Fibroblast of upper back skin (primary cell): Measurements from ENCODE around the gene PKD2.

Experiments used
- DNase-seq: peaks from one replicate; pipeline ENCODE4 v3.0.0-alpha.2; 2013

The PKD2 gene

DNA sequence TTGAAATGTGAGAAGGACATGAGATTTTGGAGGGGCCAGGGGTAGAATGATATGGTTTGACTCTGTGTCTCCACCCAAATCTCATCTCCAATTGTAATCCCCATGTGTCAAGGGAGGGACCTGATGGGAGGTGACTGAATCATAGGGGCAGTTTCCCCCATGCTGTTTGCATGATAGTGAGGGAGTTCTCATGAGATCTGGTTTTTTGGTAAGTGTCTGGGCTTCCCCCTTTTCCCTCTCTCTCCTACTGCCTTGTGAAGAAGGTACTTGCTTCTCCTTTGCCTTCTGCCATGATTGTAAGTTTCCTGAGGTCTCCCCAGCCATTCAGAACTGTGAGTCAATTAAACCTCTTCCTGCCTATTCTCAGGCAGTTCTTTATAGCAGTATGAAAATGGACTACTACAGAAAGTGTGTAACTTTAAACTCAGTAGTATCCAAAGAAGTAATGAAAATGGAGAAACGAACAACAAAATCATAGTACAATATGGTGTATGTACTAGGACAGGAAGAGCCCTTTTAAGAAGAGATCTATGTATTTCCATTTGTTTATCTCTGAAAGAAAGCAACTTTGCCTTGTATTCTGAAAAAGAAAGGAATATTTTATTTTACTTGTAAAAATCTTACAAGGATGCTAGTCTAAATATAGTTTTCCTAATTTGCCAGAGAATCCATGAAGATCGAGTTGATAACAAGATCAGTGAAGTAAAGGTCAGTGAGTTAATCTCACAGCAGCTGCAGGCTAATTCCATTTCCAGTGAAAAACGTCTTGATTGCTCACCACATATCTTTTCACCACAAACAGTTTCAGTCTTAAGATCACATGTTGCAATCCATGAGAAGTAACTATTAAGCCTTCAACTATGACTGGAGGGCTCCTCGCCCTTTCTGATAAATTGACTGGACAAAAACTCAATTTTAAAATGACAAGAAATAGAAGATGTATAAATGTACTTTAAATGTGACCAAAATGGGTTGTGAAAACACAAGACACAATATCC, 20.5 kb downstream of the PKD2 start:
- peak; percentile 88 for DNase-seq

DNA sequence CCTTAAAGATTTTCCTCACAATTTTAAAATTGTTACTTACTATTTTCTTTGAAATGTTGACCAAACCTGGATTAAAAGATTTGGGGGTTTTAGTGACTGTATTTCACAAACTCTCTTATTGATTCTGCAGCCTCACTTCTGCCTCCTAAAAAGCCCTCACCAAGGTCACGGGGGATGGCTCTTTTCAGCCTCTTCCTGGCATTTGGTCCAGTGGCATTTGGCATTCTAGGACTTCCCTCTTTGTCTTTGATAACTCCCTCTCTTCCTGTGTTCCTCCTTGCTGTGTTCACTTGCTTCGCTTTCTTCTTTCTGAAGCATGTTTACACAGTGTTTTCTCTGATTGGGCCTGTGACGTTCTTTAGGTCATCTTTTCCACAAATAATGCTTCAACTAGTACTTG, 21.5 kb downstream of the PKD2 start:
- DNase-seq: no peak

DNA sequence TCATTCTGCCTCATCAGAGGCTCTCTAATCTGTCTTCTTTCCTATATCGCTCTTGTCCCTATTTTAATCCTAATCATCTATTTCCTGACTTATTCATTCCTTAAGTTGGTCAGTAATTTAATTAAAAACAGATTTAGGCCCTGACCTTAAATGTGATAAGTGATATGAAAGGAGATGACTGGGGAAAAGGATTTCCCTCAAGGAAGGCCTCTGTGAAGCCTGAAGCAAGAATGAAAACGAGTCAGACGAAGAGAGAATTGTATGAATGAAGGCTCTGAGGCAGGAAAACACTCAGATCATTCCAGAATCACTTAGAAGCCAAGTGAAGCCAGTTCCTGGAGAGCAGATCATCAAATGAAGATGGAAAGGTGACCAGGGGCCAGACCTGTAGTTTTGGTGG, 22.1 kb downstream of the PKD2 start:
- no peak for DNase-seq

GRCh38 chr4:88030565-88031310, 23.3 kb downstream of the PKD2 start:
- no peak for DNase-seq

GRCh38 chr4:88033309-88033708, 25.9 kb downstream of the PKD2 start:
- DNase-seq: peak; percentile 66

DNA sequence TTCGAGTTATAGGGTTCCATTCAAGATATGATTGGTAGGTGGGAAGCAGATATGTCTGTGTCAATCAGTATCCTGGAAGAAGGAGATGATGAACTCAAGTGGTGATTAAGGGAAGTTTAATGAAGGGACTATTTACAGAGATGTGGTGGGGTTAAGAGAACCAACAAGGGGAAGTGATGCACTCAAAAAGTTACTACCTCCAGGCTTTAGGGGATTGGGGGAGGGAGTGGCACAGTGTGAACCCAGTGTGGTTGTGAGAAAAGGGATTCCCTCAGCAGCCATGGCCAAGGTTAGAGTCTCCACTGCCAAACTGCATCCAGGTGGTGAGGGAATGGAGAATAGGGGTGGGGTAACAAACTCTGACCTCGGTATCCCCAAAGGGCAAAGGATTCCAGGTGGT, 27.9 kb downstream of the PKD2 start:
- no peak for DNase-seq

DNA sequence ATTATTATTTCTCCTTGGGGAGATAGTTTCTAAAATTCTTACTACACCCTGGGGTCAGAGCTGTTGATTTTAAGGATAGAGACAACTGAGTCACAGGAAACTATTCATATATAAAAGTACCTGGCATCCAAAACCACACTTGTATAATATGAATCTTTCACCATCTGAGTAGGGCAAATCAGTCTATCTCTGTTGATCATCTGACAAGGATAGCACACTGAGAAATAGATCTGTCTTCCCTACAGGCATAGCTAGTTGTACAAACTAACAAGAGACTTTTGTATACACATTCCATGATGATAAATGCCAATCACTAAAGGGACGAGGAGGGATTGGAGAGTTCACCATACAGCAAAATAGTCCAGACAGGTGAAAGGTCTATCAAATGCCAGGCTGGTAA, 30.0 kb downstream of the PKD2 start:
- DNase-seq: no peak

GRCh38 chr4:88037936-88038335, 30.5 kb downstream of the PKD2 start:
- DNase-seq: no peak

GRCh38 chr4:88040707-88041106, 33.3 kb downstream of the PKD2 start:
- DNase-seq: no peak

DNA sequence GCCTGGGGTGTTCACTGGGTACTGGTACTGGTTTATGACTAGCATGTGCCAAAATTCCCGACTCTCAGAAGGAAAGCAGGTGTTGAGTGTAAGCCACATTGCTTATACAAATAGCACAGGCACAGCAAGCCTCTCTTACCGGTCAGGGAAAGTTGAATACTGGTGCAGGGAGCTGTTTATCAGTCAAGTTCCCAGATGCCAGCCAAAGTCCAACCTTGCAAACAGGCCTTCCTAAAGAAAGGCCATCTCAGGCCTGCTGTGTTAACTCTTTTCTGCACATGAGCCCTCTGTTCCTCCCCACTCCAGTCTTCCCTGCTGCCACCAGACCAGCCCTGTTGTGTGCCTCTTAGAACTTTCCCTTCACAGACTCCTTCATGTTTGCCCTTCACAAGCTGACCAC, 34.2 kb downstream of the PKD2 start:
- DNase-seq: no peak

- no peak for DNase-seq
Observed at GRCh38 chr4:88043001-88043400, 35.6 kb downstream of the PKD2 start.

DNA sequence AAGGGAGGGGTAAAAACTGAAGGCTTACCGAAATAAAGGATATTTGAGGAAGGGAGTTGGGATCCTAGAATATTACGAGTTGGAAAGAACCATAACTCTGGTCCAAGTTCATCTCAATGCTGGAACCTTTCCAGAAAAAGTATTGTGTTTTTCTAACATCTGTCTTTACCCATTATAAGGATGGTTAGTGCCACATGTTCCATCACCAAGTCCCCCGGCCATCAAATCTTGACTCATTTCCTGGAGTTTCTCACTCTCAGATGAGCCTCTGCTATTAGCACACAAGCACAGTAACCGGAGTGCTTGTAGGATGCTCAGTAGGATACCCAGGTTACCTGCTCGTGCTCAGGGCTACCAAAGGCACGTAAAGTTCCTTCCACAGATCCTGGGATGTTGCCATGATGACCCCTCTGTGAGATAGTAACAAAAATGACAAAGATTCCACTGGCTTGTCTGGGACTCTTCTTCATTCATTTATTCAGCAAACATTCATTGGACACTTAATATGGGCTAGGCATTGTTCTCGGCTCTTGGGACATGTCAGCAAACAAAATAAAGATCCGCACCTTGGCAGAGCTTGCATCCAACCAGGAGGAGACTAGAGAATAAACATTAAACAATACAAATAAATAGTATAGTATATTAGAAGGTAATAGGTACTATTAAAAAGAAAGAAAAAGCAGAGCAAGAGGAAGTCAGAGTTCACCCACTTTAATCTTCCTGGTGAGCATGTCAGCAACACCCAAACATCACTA, 36.3 kb downstream of the PKD2 start:
- DNase-seq: no peak

GRCh38 chr4:88045021-88045420, 37.6 kb downstream of the PKD2 start:
- no peak for DNase-seq

DNA sequence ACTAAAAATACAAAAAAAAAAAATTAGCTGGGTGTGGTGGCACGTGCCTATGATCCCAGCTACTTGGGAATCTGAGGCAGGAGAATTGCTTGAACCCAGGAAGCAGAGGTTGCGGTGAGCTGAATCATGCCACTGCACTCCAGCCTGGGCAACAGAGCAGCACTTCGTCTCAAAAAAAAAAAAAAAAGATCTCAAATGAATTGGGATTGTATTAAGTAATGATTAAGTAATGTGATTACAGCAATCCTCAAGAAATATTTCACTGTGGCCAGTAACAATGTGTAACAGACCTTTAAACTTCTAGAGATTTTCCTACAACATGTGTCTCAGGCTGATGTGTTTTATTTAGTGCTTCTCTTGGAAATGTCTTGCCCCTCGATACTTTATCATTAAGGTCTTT, 46.8 kb downstream of the PKD2 start:
- no peak for DNase-seq

DNA sequence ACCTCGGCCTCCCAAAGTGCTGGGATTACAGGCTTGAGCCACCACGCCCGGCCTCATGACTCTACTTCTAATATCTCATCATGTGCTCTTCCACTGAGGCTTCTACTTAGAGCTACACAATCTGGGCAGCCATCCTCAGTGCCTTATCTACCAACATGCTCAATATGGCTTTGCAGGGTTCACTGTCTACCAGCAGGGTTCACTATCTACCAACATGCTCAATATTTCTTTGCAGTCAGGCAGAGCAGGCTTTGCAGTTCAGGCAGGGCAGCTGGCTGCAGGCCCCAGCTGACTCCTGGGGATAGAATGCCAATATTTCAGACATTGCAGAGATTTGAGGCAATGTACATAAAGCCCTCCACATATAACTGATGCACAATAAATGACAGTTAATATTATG, 47.5 kb downstream of the PKD2 start:
- DNase-seq: peak; percentile 36

- no peak for DNase-seq
Observed at GRCh38 chr4:88058295-88058694, 50.9 kb downstream of the PKD2 start.

DNA sequence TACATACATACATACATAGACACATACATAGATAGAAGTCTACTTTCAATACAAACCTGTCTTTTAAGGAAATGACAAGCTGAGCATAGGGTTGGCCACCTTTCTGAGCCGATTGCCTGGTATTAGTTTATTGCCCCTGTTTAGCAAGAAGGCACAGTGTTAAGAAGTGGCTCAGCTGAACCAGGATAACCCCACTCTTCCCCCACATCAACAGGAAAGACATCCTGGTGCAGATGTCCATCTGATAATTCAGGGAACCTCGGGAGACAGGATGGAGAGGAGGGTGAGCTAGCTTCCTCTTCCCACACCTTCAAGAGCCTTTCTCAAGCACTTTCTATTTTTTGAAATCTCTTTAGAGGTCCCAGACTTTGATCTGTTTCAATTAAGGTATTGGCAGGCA, 52.3 kb downstream of the PKD2 start:
- no peak for DNase-seq

- no peak for DNase-seq
Observed at GRCh38 chr4:88060431-88060830, 53.0 kb downstream of the PKD2 start.

DNA sequence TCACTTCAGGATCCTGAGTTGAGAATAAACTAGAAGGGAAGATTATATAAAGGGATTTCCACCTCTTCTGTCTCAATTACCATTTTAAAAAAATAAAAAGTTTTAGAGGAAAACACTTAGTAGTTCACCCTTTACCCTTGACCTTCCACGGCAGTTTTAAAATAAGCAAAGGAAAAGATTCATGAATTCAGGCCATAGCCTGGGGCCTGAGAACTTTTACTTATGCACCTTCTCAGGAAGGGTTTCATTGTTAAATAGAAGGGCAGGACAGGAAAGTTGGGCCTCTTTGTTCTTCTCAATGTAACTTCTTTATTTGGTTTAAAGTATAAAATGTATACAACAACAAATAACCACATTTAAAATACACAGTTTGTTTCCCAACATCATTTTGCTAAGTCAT, 54.9 kb downstream of the PKD2 start:
- DNase-seq: no peak

DNA sequence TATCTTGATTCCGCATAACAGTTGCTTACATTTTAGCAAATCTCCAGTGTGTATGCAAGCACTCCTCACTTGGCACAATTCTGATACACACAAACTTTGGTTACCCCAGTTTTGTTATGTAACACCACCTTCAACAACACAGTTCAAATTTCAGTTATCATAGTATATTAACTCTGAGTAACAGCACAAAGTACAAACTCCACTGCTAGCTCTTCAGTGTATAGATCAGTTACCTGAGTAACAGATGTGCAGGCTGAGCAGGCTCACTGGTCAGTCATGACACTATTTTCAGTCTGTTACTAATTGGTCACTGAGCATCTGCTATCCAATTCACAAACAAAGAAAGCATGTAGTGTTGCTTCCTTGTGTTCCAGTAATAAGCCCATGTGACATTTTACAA, 55.4 kb downstream of the PKD2 start:
- DNase-seq: no peak

DNA sequence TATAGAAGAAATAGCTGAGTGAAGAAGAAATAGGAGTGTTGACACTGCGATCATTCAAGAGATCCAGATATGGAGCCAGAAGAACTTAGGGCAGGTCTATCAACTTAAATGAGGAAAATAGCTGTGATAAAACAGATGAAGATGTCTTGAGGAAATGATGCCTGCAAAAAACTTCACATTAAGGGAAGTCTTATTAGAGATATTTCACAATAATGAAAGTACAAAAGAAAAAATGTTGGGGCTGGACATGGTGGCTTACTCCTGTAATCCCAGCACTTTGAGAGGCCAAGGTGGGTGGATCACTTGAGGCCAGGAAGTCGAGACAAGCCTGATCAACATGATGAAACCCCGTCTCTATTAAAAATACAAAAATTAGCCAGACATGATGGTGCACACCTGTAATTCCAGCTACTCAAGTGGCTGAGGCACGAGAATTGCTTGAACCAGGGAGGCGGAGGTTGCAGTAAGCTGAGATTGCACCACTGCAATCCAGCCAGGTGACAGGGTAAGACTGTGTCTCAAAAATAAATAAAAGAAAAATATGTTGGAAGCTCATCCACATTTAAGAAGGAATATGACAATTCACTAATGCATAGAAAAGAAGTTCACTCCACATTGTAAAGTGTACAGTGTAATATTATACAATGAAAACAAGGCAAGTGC, 56.3 kb downstream of the PKD2 start:
- DNase-seq: no peak

- no peak for DNase-seq
Observed at GRCh38 chr4:88064410-88064809, 57.0 kb downstream of the PKD2 start.

DNA sequence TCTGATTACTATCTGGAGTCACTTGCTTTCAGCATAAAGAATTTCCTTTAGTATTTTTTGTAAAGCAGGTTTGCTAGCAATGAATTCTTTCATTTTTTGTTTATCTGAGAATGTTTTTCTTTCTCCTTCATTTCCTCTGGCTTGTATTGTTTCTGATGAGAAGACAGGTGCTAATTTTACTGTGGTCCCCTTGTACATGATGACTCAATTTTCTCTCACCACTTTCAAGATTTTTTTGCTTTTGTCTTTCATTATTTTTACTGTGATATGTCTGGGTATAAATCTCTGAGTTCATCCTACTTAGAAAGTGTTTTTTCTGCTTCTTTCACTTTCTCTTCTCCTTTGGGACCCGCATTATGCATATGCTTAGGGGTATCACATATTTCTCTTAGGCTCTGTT, 62.6 kb downstream of the PKD2 start:
- DNase-seq: no peak
